ENCODE measurements around the gene PDE6G.
A peak's percentile ranks its signal among the peaks of the same experiment; 100 is the strongest.

The PDE6G gene

GRCh38 chr17:81667754-81668153 lies 11.4 kb upstream of the PDE6G start:
- H3K4me3 ChIP-seq (ENCODE audit: low read length): peak overlapping the region; percentile 10
- TF ChIP-seq CTCF (conservative IDR thresholded peaks at IDR 0.05; ENCODE audit: low read depth, low read length): no peak
- no peak for DNase-seq (ENCODE audit: low read depth)

- no peak for TF ChIP-seq CTCF (conservative IDR thresholded peaks at IDR 0.05; ENCODE audit: low read depth, low read length)
- DNase-seq (ENCODE audit: low read depth): peak; percentile 86
Observed at GRCh38 chr17:81666342-81667191, 10.2 kb upstream of the PDE6G start, which contains the start of the genes CCDC137 and OXLD1. Gene CCDC137, plus strand, starts transcription at chr17:81666737. Its CDS starts 30 bp downstream, at chr17:81666767. Gene OXLD1, minus strand, starts transcription at chr17:81666605. Its CDS starts 28 bp downstream, at chr17:81666577.

GRCh38 chr17:81666092-81666341 lies 9.7 kb upstream of the PDE6G start:
- no peak for TF ChIP-seq CTCF (conservative IDR thresholded peaks at IDR 0.05; ENCODE audit: low read depth, low read length)
- no peak for DNase-seq (ENCODE audit: low read depth)
- peak overlapping the region; percentile 86 for H3K4me3 ChIP-seq (ENCODE audit: low read length)

More at GRCh38 chr17:81666342-81667191, 10.2 kb upstream of the PDE6G start, which contains the start of the genes CCDC137 and OXLD1:
- peak within 1 kb of the TSS; percentile 86 for H3K4me3 ChIP-seq (ENCODE audit: low read length)

GRCh38 chr17:81665205-81666091 lies 9.1 kb upstream of the PDE6G start:
- no peak for DNase-seq (ENCODE audit: low read depth)
- H3K4me3 ChIP-seq (ENCODE audit: low read length): peak overlapping the region; percentile 86
- TF ChIP-seq CTCF (conservative IDR thresholded peaks at IDR 0.05; ENCODE audit: low read depth, low read length): no peak

- H3K4me3 ChIP-seq (ENCODE audit: low read length): no peak overlapping the region
- no peak for DNase-seq (ENCODE audit: low read depth)
- TF ChIP-seq CTCF (conservative IDR thresholded peaks at IDR 0.05; ENCODE audit: low read depth, low read length): no peak
Observed at GRCh38 chr17:81664051-81664470, 7.7 kb upstream of the PDE6G start.

GRCh38 chr17:81662002-81662401 lies 5.7 kb upstream of the PDE6G start:
- DNase-seq (ENCODE audit: low read depth): no peak
- no peak for TF ChIP-seq CTCF (conservative IDR thresholded peaks at IDR 0.05; ENCODE audit: low read depth, low read length)
- H3K4me3 ChIP-seq (ENCODE audit: low read length): no peak overlapping the region
